Endothelial cell of umbilical vein (primary cell): ENCODE measurements around the gene SMARCA2.

Source experiments
- EZH2 ChIP-seq: IDR thresholded peaks from 2 replicates; pipeline ENCODE4 v1.6.1; 2012; ENCODE audit warnings: borderline replicate concordance, low read depth, mild to moderate bottlenecking, moderate library complexity, low read length, inconsistent platforms; ENCODE audit not compliant: severe bottlenecking
- FOS ChIP-seq: IDR thresholded peaks from 2 replicates; pipeline ENCODE4 v1.6.1; 2011; ENCODE audit warnings: mild to moderate bottlenecking, low read length, moderate library complexity, borderline replicate concordance; ENCODE audit not compliant: insufficient read depth
- POLR2AphosphoS5 ChIP-seq: IDR thresholded peaks from 2 replicates; pipeline ENCODE4 v1.6.1; 2012; ENCODE audit warnings: low read depth, mild to moderate bottlenecking, control low read depth, low read length, moderate library complexity; ENCODE audit not compliant: insufficient read depth
- TF ChIP-seq, protein P1 (sequence below), 2 donors: IDR thresholded peaks; 1 replicate in 1 of 2; 2 replicates in 1 of 2; pipeline ENCODE4 v1.5.1; 2011; ENCODE audit warnings: low read length in 2 of 2, mild to moderate bottlenecking in 2 of 2, moderate library complexity in 2 of 2, control low read depth in 1 of 2, inconsistent platforms in 1 of 2, low read depth in 1 of 2; ENCODE audit not compliant: insufficient read depth in 1 of 2; ENCODE audit errors: extremely low read depth in 1 of 2

DNA sequence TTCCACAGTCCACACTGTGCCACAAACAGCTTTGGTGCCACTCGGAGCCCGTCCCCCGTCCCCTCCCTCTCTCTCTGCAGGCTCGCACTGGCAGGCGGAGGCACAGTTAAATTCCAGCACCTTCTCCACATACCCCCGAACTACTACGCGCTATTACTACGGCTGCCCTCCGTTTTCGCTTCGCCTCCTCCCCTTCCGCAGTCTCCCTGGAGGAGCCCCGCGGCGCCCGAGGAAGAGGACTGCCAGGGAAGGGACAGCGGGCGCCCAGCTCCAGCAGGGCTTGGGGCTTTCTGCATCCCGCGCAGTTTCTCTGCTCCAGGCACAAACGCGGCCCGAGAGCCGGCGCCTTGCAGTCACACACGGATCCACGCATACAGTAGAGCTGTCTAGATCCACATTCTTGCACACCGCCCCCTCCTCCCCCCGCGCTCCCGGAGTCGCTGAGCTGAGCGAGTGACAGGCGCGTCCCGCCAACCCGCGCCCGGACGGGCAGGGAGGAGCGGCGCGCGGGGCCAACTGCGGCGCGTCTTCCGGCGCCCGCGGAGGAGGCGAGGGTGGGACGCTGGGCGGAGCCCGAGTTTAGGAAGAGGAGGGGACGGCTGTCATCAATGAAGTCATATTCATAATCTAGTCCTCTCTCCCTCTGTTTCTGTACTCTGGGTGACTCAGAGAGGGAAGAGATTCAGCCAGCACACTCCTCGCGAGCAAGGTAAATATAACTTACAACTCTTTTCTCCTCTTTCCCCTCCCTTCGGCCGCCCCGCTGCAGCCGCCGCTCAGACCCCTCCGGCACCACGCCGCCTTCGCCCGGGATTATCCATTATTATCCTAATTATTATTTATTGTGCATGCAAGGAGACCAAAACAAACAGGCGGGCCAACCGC lies at the start of gene SMARCA2:
- peak; percentile 53 for TF ChIP-seq POLR2AphosphoS5
- TF ChIP-seq, protein P1, sequence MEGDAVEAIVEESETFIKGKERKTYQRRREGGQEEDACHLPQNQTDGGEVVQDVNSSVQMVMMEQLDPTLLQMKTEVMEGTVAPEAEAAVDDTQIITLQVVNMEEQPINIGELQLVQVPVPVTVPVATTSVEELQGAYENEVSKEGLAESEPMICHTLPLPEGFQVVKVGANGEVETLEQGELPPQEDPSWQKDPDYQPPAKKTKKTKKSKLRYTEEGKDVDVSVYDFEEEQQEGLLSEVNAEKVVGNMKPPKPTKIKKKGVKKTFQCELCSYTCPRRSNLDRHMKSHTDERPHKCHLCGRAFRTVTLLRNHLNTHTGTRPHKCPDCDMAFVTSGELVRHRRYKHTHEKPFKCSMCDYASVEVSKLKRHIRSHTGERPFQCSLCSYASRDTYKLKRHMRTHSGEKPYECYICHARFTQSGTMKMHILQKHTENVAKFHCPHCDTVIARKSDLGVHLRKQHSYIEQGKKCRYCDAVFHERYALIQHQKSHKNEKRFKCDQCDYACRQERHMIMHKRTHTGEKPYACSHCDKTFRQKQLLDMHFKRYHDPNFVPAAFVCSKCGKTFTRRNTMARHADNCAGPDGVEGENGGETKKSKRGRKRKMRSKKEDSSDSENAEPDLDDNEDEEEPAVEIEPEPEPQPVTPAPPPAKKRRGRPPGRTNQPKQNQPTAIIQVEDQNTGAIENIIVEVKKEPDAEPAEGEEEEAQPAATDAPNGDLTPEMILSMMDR (IDR thresholded peaks at IDR 0.05; ENCODE audit: extremely low read depth in 1 of 2, insufficient read depth in 1 of 2, low read depth in 1 of 2, low read length in 2 of 2) = no peak
- no peak for TF ChIP-seq EZH2
- peak; percentile 67 for TF ChIP-seq FOS
